GM18907 (cell line): ENCODE measurements around the gene CCNB1.
"Not testable (repeated sequence)": the region's sequence is repeated elsewhere in the genome, so short reads cannot be mapped to it uniquely, and the experiment has no call there.

Source experiments
- ATAC-seq: cut with Tn5 transposase; IDR thresholded peaks from one replicate; pipeline ENCODE4 v1.9.1; 2021; ENCODE audit warnings: mild to moderate bottlenecking, moderate library complexity; ENCODE audit not compliant: unreplicated experiment

The CCNB1 gene

DNA sequence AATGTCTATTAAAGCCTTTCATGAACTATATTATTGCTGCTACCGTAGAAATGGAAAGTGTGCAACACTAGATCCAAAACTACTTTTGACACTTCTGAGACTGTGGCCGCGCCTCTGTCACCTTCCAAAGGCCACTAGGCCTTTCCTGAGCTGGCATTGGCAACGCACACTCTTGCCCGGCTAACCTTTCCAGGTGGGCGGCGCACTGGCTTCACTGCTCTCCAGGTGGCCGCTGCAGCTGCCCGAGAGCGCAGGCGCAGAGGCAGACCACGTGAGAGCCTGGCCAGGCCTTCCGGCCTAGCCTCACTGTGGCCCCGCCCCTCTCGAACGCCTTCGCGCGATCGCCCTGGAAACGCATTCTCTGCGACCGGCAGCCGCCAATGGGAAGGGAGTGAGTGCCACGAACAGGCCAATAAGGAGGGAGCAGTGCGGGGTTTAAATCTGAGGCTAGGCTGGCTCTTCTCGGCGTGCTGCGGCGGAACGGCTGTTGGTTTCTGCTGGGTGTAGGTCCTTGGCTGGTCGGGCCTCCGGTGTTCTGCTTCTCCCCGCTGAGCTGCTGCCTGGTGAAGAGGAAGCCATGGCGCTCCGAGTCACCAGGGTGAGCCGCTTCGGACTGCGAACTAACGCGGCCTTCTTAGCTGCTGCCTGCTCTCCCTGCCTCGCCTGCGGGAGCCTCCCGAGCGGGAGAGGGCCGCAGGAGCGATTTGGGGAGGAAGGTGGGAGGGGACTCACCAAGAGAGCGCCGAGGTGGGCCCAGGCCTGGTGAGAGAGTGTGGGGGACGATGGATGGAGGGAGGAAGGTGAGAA is at the start of gene CCNB1:
Gene CCNB1 (plus strand): TSS at position 465 of the 807 bp plus-strand sequence. CDS start 113 bp downstream, at position 578.
- ATAC-seq: peak; percentile 98

DNA sequence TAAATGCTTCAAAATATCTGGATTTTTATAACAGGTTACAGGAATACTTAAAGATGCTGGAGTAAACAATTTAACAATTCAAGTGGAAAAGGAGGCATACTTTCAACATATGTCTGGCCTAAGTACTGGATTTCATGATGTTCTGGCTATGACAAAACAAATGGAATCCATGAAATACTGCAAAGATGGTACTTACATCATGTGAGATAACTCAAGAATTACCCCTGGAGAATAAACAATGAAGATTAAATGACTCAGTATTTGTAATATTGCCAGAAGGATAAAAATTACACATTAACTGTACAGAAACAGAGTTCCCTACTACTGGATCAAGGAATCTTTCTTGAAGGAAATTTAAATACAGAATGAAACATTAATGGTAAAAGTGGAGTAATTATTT is 37.5 kb upstream of the CCNB1 start:
- ATAC-seq: no peak

DNA sequence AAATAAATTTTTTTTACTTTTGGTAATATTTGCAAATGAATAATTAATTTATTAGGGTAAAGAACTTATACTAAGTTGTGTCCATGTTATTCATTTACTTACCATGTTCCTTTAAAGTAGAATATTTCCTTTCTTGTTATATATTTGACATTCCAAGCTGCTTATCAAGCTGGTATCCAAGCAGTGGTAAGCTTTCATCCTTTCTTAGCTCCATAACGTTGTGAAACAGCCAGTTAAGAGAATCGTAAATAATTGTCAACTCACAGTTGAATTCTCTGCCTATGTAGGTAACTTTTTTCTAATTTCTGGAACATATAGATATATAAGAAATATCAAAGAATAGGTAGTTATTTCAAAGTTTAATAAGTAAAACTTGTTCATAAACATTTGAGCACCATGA is 36.7 kb upstream of the CCNB1 start:
- no peak for ATAC-seq

DNA sequence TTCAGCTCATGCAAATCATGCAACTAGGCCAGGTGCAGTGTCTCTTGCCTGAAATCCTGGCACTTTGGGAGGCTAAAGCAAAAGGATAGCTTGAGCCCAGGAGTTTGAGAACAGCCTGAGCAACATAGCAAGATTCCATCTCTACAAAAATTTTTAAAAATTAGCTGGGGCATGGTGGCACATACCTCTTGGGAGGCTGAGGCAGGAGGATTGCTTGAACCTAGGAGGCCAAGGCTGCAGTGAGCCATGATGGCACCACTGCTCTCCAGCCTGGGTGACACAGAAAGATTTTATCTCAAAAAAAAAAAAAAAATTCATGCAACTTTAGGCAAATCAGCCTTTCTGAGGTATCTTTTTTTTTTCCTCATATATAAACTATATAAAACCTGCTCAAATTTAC is 35.6 kb upstream of the CCNB1 start:
- ATAC-seq: no peak

DNA sequence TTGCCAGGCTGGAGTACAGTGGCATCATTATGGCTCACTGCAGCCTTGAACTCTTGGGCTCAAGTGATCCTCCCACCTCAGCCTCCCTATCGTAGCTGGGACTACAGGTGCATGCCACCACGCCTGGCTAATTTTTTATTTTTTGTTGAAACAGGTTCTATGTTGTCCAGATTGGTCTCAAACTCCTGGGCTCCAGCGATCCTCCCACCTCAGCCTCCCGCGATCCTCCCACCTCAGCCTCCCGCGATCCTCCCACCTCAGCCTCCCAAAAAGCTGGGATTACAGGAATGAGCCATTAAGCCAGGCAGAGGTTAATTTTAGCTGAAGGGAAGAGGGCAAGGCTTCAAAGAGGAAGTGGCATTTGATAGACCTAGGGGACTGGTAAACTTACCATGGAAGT is 32.8 kb upstream of the CCNB1 start:
- no peak for ATAC-seq

DNA sequence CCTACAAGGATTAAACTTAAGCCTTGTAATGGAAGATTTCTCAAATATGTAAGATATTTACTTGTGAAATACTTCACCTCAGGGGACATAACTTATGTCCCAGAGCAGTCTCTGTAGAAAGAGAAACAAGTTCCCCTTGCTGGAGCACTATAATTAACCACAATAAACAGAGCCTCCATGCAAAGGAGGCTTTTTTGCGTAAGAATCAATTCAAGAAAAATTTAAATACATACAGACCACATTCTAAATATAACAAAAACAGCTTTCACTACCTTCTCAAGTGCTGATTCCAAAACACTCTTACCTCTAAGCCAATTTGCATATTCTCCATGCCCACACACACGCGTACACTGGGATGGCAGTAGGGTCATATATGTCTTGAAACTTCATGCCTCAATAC is 30.7 kb upstream of the CCNB1 start:
- peak; percentile 83 for ATAC-seq

DNA sequence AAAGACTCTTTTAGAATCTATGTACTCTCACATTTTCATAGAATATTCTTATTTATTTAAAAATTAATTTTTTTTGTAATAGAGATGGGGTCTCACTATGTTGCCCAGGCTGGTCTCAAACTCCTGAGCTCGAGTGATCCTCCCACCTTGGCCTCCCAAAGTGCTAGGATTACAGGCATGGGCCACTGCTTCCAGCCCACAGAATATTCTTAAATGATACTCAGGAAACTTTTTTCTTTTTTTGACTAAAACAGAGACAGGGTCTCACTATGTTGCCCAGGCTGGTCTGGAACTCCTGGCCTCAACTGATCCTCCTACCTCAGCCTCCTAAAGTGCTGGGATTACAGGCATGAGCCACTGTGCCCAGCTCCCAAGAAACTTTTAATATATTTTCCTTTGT is 29.7 kb upstream of the CCNB1 start:
- ATAC-seq: not testable (repeated sequence)

DNA sequence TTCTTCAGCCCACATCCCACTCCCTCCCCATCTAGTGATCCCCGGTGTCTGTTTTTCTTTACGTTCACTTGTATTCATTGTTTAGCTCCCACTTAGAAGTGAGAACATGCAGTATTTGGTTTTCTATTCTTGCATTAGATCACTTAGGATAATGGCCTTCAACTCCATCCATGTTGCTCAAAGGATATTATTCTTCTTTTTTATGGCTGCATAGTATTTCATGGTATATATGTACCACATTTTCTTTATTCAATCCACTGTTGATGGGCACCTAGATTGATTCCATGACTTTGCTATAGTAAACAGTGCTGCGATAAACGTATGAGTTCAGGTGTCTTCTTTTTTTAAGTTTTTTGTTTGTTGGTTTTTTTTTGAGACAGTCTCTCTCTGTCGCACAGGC is 29.1 kb upstream of the CCNB1 start:
- ATAC-seq: no peak

DNA sequence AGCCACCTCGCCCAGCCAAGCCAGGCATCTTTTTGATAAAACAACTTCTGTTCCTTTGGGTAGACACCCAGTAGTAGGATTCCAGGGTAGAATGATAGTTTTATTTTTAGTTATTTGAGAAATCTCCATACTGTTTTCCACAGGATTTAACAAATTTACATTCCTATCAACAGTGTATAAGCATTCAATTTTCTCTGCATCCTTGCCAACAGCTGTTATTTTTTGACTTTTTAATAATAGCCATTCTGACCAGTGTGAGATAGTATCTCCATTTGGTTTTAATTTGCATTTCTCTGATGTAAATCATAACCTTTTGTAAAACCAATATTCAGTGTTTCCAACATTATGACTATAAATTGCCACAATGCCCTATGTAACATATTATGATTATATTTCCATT is 28.2 kb upstream of the CCNB1 start:
- ATAC-seq: no peak

DNA sequence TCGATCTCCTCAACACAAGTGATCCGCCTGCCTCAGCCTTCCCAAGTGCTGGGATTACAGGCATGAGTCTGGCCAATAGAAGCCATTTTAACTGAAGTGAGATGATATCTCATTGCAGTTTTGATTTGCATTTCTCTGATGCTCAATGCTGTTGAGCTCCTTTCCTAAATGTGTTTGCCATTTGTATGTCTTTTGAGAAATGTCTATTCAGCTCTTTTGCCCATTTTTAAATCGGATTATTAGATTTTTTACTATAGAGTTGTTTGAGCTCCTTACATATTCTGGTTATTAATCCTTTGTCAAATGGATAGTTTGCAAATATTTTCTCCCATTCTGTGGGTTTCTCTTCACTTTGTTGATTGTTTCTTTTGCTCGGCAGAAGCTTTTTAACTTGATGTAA is 26.7 kb upstream of the CCNB1 start:
- ATAC-seq: not testable (repeated sequence)

DNA sequence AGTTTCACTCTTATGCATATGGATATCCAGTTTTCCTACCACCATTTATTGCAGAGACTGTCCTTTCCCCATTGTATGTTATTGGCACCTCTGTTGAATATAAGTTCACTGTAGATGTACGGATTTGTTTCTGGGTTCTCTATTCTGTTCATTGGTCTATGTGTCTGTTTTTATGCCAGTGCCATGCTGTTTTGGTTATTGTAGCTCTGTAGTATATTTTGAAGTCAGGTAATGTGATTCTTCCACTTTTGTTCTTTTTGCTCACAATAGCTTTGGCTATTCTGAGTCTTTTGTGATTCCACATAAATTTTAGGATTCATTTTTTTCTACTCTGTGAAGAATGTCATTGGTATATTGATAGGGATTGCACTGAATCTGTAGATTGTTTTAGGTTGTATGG is 26.1 kb upstream of the CCNB1 start:
- no peak for ATAC-seq

DNA sequence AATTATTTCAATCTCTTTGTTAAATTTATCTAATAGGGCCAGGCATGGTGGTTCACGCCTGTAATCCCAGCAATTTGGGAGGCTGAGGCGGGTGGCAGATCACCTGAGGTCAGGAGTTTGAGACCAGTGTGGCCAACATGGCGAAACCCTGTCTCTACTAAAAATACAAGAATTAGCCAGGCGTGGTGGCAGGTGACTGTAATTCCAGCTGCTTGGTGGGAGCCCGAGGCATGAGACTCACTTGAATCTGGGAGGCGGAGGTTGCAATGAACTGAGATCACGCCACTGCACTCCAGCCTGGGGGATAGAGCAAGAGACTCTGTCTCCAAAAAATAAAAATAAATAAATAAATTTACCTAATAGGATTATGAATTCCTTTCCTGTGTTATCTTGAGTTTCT is 18.4 kb upstream of the CCNB1 start:
- not testable (repeated sequence) for ATAC-seq

DNA sequence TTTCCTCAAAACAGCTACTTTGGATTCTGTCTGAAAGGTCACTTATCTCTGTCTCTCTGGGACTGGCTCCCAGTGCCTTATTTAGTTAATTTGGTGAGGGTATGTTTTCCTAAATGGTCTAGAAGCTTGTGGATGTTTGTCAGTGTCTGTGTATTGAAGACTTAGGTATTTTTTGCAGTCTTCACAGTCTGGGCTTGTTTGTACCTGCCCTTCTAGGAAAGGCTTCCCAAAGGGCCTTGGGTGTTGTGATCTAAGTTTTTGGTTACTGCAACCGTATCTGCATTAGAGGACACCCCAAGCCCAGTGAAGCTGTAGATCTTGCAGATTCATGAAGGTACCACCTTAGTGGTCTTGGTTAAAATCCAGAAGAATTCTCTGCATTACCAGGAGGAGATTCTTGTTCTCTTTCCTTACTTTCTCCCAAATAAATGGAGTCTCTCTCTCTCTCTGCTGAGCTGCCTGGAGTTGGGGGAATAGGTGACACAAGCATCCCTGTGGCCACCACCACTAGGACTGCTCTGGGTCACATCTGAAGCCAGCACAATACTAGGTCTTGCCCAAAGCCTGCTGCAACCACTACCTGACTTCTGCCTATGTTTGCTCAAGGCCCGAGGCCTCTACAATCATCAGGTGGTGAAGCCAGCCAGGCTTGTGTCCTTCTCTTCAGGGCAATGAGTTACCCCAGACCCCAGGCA is 17.8 kb upstream of the CCNB1 start:
- ATAC-seq: no peak

DNA sequence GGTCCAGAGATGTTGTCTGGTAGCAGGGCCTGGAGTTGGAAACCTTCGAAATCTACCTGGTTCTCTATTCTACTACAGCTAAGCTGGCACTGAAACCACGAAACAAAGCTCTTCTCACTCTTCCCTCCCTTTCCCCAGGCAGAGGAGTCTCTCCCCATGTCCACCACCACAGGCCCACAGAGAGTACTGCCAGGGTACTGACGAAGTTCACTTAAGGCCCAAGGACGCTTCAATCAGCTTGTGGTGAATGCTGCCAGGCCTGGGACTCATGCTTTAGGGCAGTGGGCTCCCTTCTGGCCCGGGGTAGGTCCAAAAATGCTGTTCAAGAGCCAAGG is 17.3 kb upstream of the CCNB1 start:
- ATAC-seq: no peak

DNA sequence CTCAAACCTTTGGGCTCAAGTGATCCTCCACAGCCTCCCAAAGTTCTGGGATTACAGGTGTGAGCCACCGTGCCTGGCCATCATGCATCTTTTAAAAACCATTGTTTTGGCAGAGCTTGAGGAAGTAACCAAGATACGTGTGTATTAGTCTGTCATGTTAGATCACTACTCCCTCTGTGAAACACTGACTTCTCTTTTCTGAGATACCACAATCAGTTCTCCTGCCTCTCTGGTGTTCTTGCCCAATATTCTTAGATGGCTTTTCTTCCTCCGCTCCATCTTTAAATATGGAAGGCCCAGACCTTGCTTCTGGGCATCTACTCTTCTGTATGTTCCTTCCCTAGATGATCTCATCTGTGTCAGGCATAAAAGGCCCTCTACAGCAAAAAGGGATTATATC is 14.2 kb upstream of the CCNB1 start:
- no peak for ATAC-seq

DNA sequence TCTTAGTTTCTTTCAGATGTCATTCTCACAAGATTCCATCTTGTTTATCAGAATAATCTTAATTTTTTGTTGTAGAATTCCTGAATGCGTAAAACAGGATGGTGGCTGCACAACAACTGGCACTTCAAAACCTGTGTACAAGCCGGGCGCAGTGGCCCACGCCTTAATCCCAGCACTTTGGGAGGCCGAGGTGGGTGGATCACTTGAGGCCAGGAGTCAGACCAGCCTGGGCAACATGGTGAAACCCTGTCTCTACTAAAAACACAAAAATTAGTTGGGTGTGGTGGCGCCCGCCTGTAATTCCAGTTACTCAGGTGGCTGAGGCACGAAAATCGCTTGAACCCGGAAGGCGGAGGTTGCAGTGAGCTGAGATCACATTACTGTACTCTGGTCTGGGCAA is 10.5 kb upstream of the CCNB1 start:
- ATAC-seq: no peak

DNA sequence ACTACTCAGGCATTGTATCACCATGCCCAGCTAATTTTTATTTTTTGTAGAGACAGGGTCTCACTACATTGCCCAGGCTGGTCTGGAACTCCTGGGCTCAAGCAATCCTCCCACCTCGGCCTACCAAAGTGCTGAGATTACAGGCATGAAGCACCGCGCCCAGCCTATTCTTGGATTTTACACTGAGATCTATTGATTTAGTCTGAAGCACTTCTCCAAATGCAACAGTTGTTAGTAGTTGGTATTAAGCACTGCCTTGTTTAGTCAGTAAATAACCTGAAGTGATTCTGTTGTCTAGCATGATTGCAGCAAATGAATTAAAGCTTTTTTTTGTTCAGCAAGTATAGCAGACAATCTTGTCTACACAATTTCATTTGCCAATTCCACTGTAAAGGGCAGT is 8.9 kb upstream of the CCNB1 start:
- ATAC-seq: no peak

DNA sequence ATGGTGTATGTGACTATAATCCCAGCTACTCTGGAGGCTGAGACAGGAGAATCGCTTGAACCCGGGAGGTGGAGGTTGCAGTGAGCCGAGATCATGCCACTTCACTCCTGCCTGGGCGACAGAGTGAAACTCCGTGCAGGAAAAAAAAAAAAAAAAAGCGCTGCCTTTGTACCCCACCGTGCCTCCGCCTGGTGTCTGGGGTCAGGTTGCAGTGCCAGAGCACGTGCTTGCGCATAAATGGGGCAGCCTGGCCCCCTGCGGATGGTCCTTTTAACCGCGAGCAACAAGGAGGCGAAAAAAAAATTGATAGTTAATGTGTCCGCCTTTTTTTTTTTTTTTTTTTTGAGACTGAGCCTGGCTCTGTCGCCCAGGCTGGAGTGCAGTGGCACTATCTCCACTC is 6.3 kb upstream of the CCNB1 start:
- ATAC-seq: no peak

DNA sequence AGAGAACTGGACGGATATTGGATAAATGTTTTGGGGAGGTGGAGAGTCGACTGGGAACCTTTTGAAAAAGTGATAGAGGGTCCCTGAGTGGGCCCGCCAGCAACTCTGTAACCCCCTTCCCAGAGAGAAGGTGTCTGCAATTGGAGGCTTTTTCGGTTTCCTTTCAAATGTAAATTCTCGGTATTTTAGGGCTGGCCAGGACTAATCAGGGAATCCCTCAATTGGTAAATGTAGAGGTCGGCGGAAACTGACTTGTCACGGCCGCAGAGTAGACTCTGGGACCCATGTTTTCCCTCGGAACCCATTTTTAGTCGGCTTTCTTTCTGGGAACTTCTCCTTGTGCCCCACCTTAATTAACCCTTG is 524 bp downstream of the CCNB1 start:
- peak; percentile 4 for ATAC-seq

DNA sequence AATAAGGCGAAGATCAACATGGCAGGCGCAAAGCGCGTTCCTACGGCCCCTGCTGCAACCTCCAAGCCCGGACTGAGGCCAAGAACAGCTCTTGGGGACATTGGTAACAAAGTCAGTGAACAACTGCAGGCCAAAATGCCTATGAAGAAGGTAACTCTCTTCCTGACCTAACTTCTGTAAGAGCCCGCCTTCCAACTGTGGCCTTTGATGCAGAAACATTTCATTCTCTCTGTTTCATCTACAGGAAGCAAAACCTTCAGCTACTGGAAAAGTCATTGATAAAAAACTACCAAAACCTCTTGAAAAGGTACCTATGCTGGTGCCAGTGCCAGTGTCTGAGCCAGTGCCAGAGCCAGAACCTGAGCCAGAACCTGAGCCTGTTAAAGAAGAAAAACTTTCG is 979 bp downstream of the CCNB1 start:
- ATAC-seq: no peak

DNA sequence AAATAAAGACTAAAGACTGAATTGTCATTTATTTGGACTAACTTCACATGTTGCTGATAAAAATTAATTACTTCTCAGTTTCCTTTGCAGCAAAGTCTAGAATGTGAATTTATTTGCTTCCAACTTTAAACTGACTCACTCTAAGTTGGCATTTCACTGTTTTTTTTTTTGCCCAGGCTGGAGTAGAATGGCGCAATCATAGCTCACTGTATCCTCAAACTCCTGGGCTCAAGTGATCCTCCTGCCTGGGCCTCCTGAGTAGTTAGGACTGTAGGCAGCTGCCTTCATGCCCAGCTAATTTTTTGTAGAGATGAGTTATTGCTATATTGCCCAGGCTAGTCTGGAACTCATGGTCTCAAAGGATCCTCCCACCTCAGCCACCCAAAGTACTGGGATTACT is 3.5 kb downstream of the CCNB1 start:
- ATAC-seq: no peak

DNA sequence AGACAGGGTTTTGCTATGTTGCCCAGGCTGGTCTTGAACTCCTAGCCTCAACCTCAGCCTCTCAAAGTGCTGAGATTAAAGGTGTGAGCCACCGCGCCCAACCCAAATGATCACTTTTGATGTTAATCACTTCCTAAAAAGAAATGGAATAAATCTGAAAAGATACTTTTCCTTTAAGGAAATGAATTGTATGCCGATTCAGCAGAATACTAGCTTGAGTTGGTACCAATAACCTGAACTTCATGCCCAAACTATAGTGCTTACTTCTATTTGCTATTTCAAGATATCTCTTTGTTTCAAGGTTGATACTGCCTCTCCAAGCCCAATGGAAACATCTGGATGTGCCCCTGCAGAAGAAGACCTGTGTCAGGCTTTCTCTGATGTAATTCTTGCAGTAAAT is 4.0 kb downstream of the CCNB1 start:
- ATAC-seq: no peak
